ENCODE results near the gene LDLRAP1.

GRCh38 chr1:25523542-25523941, 19.9 kb upstream of the LDLRAP1 start:
- TF ChIP-seq ZNF707 (CRISPR knock-in tag; conservative IDR thresholded peaks at IDR 0.05) (no peak), EP300 (IDR thresholded peaks at IDR 0.05; ENCODE audit: low read length) (no peak), SMC3 (conservative IDR thresholded peaks at IDR 0.05; ENCODE audit: insufficient read depth, low read depth, low read length) (peak; percentile 52; the same call in 1 of the 2 replicates), ATF2 (CRISPR knock-in tag; IDR thresholded peaks at IDR 0.05) (no peak), FOXK1 (CRISPR knock-in tag; IDR thresholded peaks at IDR 0.05; ENCODE audit: borderline replicate concordance) (no peak)

Data from K562 (cell line).